CD4-positive, alpha-beta T cell (primary cell): ENCODE data around the gene POLR2C. TPM values are rescaled to one million over a fixed set of nuclear protein-coding genes. Genes with fewer than 3 reads are reported as not detected.

Experiments used
- ATAC-seq: fragments of 200-7000 bp; cut with Tn5 transposase; one replicate; pipeline ENCODE4 v1.10.0; 2022; ENCODE audit warnings: mild to moderate bottlenecking; ENCODE audit not compliant: poor library complexity
- CTCF ChIA-PET: fragments of 350-600 bp; sonication (Branson Sonifier 250); formaldehyde crosslinking; loops from one replicate; lab custom pipeline; 2021; ENCODE audit warnings: antibody characterized with exemption, inconsistent platforms; lab: Charles Lee
- POLR2A ChIA-PET: fragments of 350-600 bp; sonication (Branson Sonifier 250); formaldehyde crosslinking; loops from one replicate; lab custom pipeline; 2021; ENCODE audit warnings: antibody characterized with exemption, inconsistent platforms; lab: Charles Lee
- DNase-seq, 14 experiments: peaks; one replicate each; pipeline ENCODE4 v3.0.0-alpha.2; 2013 to 2020; ENCODE audit warnings: mixed read lengths in 2 of 14
- H3K27ac ChIP-seq, 2 donors: one replicate each; pipeline versions ENCODE4 v1.5.1 to v1.7.0; 2013; ENCODE audit warnings: low read length in 2 of 2, low read depth in 1 of 2, mild to moderate bottlenecking in 1 of 2
- H3K27me3 ChIP-seq, 2 experiments: 1 replicate in 1 of 2; 2 replicates in 1 of 2; pipeline versions ENCODE4 v1.6.1 to v1.7.0; 2013; ENCODE audit warnings: low read length in 2 of 2, control low read depth in 1 of 2, mild to moderate bottlenecking in 1 of 2, moderate library complexity in 1 of 2; ENCODE audit not compliant: insufficient read depth in 2 of 2, control insufficient read depth in 1 of 2
- H3K36me3 ChIP-seq: one replicate; pipeline ENCODE4 v1.6.1; 2013; ENCODE audit warnings: low read length, control low read depth; ENCODE audit not compliant: insufficient read depth
- H3K4me1 ChIP-seq: one replicate; pipeline ENCODE4 v1.6.1; 2013; ENCODE audit warnings: low read length, control low read depth; ENCODE audit not compliant: insufficient read depth
- H3K4me3 ChIP-seq: one replicate; pipeline ENCODE4 v1.5.1; 2013; ENCODE audit warnings: mild to moderate bottlenecking, low read length, moderate library complexity
- H3K9me3 ChIP-seq, 2 experiments: 1 replicate in 1 of 2; 2 replicates in 1 of 2; pipeline versions ENCODE4 v1.6.1 to v1.7.0; 2013; ENCODE audit warnings: low read length in 2 of 2, mild to moderate bottlenecking in 2 of 2, control low read depth in 1 of 2, moderate library complexity in 1 of 2; ENCODE audit not compliant: control insufficient read depth in 1 of 2, insufficient read depth in 1 of 2
- H3K27ac Mint-ChIP-seq: one replicate; pipeline ENCODE4 v1.8.0; 2020; ENCODE audit warnings: mixed read lengths
- H3K27me3 Mint-ChIP-seq: one replicate; pipeline ENCODE4 v1.8.0; 2021; ENCODE audit warnings: mixed read lengths
- H3K36me3 Mint-ChIP-seq: one replicate; pipeline ENCODE4 v1.8.0; 2021; ENCODE audit warnings: low read depth, mixed read lengths
- H3K4me1 Mint-ChIP-seq: one replicate; pipeline ENCODE4 v1.8.0; 2021; ENCODE audit warnings: low read depth, mixed read lengths
- H3K4me3 Mint-ChIP-seq: one replicate; pipeline ENCODE4 v1.8.0; 2020; ENCODE audit warnings: mild to moderate bottlenecking, mixed read lengths
- H3K9me3 Mint-ChIP-seq: one replicate; pipeline ENCODE4 v1.8.0; 2020; ENCODE audit warnings: mixed read lengths
- CTCF ChIP-seq: fragments of 200-600 bp; IDR thresholded peaks from one replicate; pipeline ENCODE4 v1.8.0; 2022; ENCODE audit warnings: antibody characterized with exemption, mild to moderate bottlenecking
- intact Hi-C, 2 experiments: fragments of 100-400 bp; cut with DNase I in 1 of 2; cut with micrococcal nuclease in 1 of 2; formaldehyde crosslinking; loops; one replicate each; pipeline versions ENCODE4 v1.15.1 to v1.9.0; 2023 to 2025; cut with DNase I, micrococcal nuclease
- total RNA-seq, 174 experiments: library from RNA in 2 of 174; stranded (reverse) in 2 of 174; gene quantifications; one replicate each; pipeline ENCODE4 v1.2.3 and lab custom pipeline; 2021 to 2026

Gene POLR2C
- total RNA-seq, 2 experiments from 2014 or later: 124 to 125 TPM

GRCh38 chr16:57473906-57474305, 11.4 kb downstream of the POLR2C start:
- H3K27ac ChIP-seq: no peak overlapping the region
- Mint-ChIP-seq H3K4me1 (peaks cover 11% of the 10 kb centered on the region), H3K27me3 (no peaks in the 10 kb centered on the region), H3K4me3 (no peak overlapping the region), H3K36me3 (peaks cover 42% of the 10 kb centered on the region), H3K27ac (peak overlapping the region; percentile 20), H3K9me3 (no peaks in the 10 kb centered on the region)
- ATAC-seq: no peak
- H3K4me1 ChIP-seq: peaks cover 21% of the 10 kb centered on the region
- ChIA-PET CTCF (interaction anchor here (0.8 to 2.9 kb wide), 2 partner anchors 11 to 46 kb away, joined by 4 to 10 read pairs; partner anchors contain the start of gene POLR2C), POLR2A (interaction anchor here (1.6 to 3.6 kb wide), 2 partner anchors 12 to 13 kb away, joined by 4 to 13 read pairs; partner anchors contain the start of genes DOK4 and POLR2C)
- intact Hi-C loops: loop anchor here in 1 of 2 experiments (2.0 kb wide), 1 partner anchor 45 kb away; no protein-coding TSS in a partner anchor
- H3K9me3 ChIP-seq: no peaks in the 10 kb centered on the region
- TF ChIP-seq CTCF: no peak
- H3K36me3 ChIP-seq: peaks cover 37% of the 10 kb centered on the region
- no peak for DNase-seq
- H3K4me3 ChIP-seq: no peak overlapping the region
- H3K27me3 ChIP-seq: no peaks in the 10 kb centered on the region

GRCh38 chr16:57474671-57475661, 12.5 kb downstream of the POLR2C start:
- DNase-seq (peak in 1 of 14 experiments; percentile 46), ATAC-seq (no peak)
- POLR2A ChIA-PET: interaction anchor here (0.5 to 3.6 kb wide), 4 partner anchors 9 to 13 kb away, joined by 3 to 13 read pairs (median 4); partner anchors contain the start of gene POLR2C
- Mint-ChIP-seq H3K27me3 (no peaks in the 10 kb centered on the region), H3K36me3 (peaks cover 31% of the 10 kb centered on the region), H3K4me3 (no peak overlapping the region), H3K27ac (peak overlapping the region; percentile 20), H3K9me3 (no peaks in the 10 kb centered on the region), H3K4me1 (peaks cover 11% of the 10 kb centered on the region)
- Histone ChIP-seq H3K27ac (no peak overlapping the region), H3K9me3 (no peaks in the 10 kb centered on the region), H3K27me3 (no peaks in the 10 kb centered on the region), H3K36me3 (peaks cover 27% of the 10 kb centered on the region), H3K4me1 (peaks cover 21% of the 10 kb centered on the region), H3K4me3 (no peak overlapping the region)
- intact Hi-C loops: loop anchor here (2.0 to 5.0 kb wide), 2 partner anchors 44 to 652 kb away; partner anchors contain the start of gene CFAP20 (in 1 of the 2)
- TF ChIP-seq CTCF: no peak
- CTCF ChIA-PET: interaction anchor here (0.6 to 2.9 kb wide), 6 partner anchors 8 to 1171 kb away, joined by 3 to 10 read pairs (median 4); partner anchors contain the start of gene POLR2C

GRCh38 chr16:57475711-57476339, 13.3 kb downstream of the POLR2C start:
- ChIA-PET POLR2A (interaction anchor here (0.5 to 1.8 kb wide), 3 partner anchors 8 to 13 kb away, joined by 3 to 6 read pairs (median 3); partner anchors contain the start of gene POLR2C), CTCF (interaction anchor here (0.5 to 2.9 kb wide), 5 partner anchors 9 to 707 kb away, joined by 3 to 10 read pairs (median 5); partner anchors contain the start of gene POLR2C)
- H3K36me3 ChIP-seq: peaks cover 18% of the 10 kb centered on the region
- no peak overlapping the region for H3K4me3 ChIP-seq
- H3K4me1 ChIP-seq: peaks cover 21% of the 10 kb centered on the region
- peak overlapping the region; percentile 7 for H3K4me3 Mint-ChIP-seq
- H3K4me1 Mint-ChIP-seq: peaks cover 11% of the 10 kb centered on the region
- ATAC-seq (peak; percentile 97), DNase-seq (peak; percentile 31 to 88 (median 68))
- no peak overlapping the region for H3K27ac ChIP-seq
- H3K9me3 ChIP-seq: no peaks in the 10 kb centered on the region
- H3K36me3 Mint-ChIP-seq: peaks cover 23% of the 10 kb centered on the region
- H3K27ac Mint-ChIP-seq: peak overlapping the region; percentile 51
- no peaks in the 10 kb centered on the region for H3K27me3 ChIP-seq
- H3K9me3 Mint-ChIP-seq: no peaks in the 10 kb centered on the region
- intact Hi-C loops: loop anchor here (1.0 to 5.0 kb wide), 3 partner anchors 43 to 651 kb away; partner anchors contain the start of gene CFAP20 (in 1 of the 2)
- TF ChIP-seq CTCF: peak; percentile 76
- no peaks in the 10 kb centered on the region for H3K27me3 Mint-ChIP-seq
